ENCODE results near the gene LMTK3. TPM values are rescaled to one million over a fixed set of nuclear protein-coding genes. Genes with fewer than 3 reads are reported as not detected.

LMTK3 gene
- total and polyA plus RNA-seq, 2 of the 13 experiments (the other 11 are each of a cell fraction or from before 2014, with no cell fraction given) = 0.18 to 0.29 TPM

DNA sequence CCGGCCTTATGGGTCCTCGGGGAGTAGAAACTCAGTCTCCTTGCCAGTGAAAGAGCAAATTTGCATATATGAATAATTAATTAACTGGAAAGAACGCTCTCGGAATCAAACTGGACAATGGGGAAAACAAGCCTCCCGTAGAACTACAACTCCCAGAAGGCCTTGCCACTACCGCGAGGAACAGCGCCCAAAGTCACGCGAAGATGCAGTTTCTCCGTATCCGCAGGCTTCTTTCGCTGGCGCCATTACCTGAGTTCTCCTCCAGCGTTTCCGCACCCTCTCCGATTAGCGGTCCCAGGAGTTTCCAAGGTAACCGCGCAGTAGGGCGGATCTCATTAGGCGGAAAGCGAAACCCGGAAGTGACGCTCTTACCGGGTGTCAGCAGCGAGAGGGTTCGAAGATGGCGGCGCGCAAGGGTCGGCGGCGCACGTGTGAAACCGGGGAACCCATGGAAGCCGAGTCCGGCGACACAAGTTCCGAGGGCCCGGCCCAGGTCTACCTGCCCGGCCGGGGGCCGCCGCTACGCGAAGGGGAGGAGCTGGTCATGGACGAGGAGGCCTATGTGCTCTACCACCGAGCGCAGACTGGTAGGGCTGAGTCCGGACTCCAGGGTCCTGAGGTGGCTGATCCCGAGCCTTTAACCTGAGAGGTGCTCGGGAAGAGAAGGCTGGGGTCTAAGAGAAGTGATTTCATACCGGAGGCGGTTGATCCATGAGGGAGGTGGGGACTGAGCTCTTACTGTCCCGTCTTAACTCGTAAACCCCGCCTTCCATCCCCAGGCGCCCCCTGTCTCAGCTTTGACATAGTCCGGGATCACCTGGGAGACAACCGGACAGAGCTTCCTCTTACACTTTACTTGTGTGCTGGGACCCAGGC, 65.8 kb downstream of the LMTK3 start, which contains the start of gene GRWD1:
GRWD1 (plus strand) TSS at position 378 of the 876 bp plus-strand sequence; CDS start at position 401, 23 bp downstream.
- intact Hi-C loops (cut with micrococcal nuclease; ENCODE audit: unreplicated experiment) (loop anchor here (1.0 to 10.0 kb wide), 2 partner anchors 23 to 91 kb away; partner anchors contain the start of gene CYTH2), in situ Hi-C loops (cut with HindIII; ENCODE audit: extremely low pct_ligation_motif_present, low pct_unique_long_range_greater_than_20kb) (no loop called here)
- CTCF ChIA-PET (ENCODE audit: low intra/inter-chr PET ratio, low total read pairs) = interaction anchor here (1.2 to 1.4 kb wide), 3 partner anchors 113 to 138 kb away, joined by 3 to 6 read pairs (median 3); no protein-coding TSS in a partner anchor
- Histone ChIP-seq H3K9ac (ENCODE audit: insufficient read depth, low read depth, low read length) (peak within 1 kb of the TSS; percentile 90), H3K27ac (ENCODE audit: extremely low read length, insufficient read depth, low read length) (peak within 1 kb of the TSS; percentile 71), H2AFZ (ENCODE audit: low read length) (peak within 1 kb of the TSS; percentile 80), H3K4me3 (replicated peaks in 1 of 3; ENCODE audit: insufficient read depth in 1 of 3, low read depth in 2 of 3, low read length in 3 of 3) (peak within 1 kb of the TSS; percentile 77 to 95 (median 80)), H3K4me2 (ENCODE audit: low read depth, low read length) (peak within 1 kb of the TSS; percentile 96), H4K20me1 (ENCODE audit: insufficient read depth, low read length) (no peaks in the 10 kb centered on the region), H3K4me1 (ENCODE audit: insufficient read depth, low read length) (peaks cover 22% of the 10 kb centered on the region), H3K9me3 (ENCODE audit: low read length) (no peaks in the 10 kb centered on the region), H3K27me3 (ENCODE audit: control insufficient read depth in 1 of 2, insufficient read depth in 2 of 2, low read length in 2 of 2) (no peaks in the 10 kb centered on the region; a peak in 1 of 5 replicates), H3K79me2 (ENCODE audit: insufficient read depth, low read length) (peaks cover 17% of the 10 kb centered on the region), H3K36me3 (replicated peaks in 1 of 2; ENCODE audit: control insufficient read depth in 1 of 2, insufficient read depth in 2 of 2, low read length in 2 of 2) (peaks cover 11 to 35% of the 10 kb centered on the region in 2 experiments; a peak in 4 of 5 replicates)
- TSS peak; percentile 79 for BruUV-seq (replicated peaks)
- FAIRE-seq (peak; percentile 54), DNase-seq (ENCODE audit: low spot score) (peak; percentile 96), ATAC-seq (peak; percentile 89)
- POLR2A ChIA-PET = interaction anchor here (0.6 to 2.4 kb wide), 9 partner anchors 22 to 173 kb away, joined by 3 to 9 read pairs (median 3); partner anchors contain the start of genes KDELR1, RPL18 and SPHK2
- WGBS (ENCODE audit: low lambda C conversion rate) = 2% methylated on average over 29 of the region's 61 CpGs
- TF ChIP-seq ZSCAN31 (CRISPR knock-in tag; IDR thresholded peaks at IDR 0.05; ENCODE audit: low read depth) (peak; percentile 43; the same call in 1 of the 2 replicates), ZFP36L2 (CRISPR knock-in tag; IDR thresholded peaks at IDR 0.05) (no peak), ZNF501 (CRISPR knock-in tag; IDR thresholded peaks at IDR 0.05) (peak; percentile 79), RAD21 (CRISPR knock-in tag; IDR thresholded peaks at IDR 0.05) (peak; percentile 19; the same call in 1 of the 2 replicates), ELF4 (CRISPR knock-in tag; IDR thresholded peaks at IDR 0.05; ENCODE audit: borderline replicate concordance) (peak; percentile 96), REXO4 (CRISPR knock-in tag; IDR thresholded peaks at IDR 0.05; ENCODE audit: borderline replicate concordance) (no peak), WIZ (CRISPR knock-in tag; IDR thresholded peaks at IDR 0.05) (0 out of 2 replicates have a peak, but pooled peaks have one; percentile 57), CREB1 (IDR thresholded peaks at IDR 0.05) (peak; percentile 88), CREB1 (CRISPR knock-in tag; IDR thresholded peaks at IDR 0.05) (peak; percentile 96)
- TF ChIP-seq, protein P1, sequence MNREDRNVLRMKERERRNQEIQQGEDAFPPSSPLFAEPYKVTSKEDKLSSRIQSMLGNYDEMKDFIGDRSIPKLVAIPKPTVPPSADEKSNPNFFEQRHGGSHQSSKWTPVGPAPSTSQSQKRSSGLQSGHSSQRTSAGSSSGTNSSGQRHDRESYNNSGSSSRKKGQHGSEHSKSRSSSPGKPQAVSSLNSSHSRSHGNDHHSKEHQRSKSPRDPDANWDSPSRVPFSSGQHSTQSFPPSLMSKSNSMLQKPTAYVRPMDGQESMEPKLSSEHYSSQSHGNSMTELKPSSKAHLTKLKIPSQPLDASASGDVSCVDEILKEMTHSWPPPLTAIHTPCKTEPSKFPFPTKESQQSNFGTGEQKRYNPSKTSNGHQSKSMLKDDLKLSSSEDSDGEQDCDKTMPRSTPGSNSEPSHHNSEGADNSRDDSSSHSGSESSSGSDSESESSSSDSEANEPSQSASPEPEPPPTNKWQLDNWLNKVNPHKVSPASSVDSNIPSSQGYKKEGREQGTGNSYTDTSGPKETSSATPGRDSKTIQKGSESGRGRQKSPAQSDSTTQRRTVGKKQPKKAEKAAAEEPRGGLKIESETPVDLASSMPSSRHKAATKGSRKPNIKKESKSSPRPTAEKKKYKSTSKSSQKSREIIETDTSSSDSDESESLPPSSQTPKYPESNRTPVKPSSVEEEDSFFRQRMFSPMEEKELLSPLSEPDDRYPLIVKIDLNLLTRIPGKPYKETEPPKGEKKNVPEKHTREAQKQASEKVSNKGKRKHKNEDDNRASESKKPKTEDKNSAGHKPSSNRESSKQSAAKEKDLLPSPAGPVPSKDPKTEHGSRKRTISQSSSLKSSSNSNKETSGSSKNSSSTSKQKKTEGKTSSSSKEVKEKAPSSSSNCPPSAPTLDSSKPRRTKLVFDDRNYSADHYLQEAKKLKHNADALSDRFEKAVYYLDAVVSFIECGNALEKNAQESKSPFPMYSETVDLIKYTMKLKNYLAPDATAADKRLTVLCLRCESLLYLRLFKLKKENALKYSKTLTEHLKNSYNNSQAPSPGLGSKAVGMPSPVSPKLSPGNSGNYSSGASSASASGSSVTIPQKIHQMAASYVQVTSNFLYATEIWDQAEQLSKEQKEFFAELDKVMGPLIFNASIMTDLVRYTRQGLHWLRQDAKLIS (CRISPR knock-in tag; IDR thresholded peaks at IDR 0.05) = 0 out of 2 replicates have a peak, but pooled peaks have one; percentile 28
- TF ChIP-seq, protein P2, sequence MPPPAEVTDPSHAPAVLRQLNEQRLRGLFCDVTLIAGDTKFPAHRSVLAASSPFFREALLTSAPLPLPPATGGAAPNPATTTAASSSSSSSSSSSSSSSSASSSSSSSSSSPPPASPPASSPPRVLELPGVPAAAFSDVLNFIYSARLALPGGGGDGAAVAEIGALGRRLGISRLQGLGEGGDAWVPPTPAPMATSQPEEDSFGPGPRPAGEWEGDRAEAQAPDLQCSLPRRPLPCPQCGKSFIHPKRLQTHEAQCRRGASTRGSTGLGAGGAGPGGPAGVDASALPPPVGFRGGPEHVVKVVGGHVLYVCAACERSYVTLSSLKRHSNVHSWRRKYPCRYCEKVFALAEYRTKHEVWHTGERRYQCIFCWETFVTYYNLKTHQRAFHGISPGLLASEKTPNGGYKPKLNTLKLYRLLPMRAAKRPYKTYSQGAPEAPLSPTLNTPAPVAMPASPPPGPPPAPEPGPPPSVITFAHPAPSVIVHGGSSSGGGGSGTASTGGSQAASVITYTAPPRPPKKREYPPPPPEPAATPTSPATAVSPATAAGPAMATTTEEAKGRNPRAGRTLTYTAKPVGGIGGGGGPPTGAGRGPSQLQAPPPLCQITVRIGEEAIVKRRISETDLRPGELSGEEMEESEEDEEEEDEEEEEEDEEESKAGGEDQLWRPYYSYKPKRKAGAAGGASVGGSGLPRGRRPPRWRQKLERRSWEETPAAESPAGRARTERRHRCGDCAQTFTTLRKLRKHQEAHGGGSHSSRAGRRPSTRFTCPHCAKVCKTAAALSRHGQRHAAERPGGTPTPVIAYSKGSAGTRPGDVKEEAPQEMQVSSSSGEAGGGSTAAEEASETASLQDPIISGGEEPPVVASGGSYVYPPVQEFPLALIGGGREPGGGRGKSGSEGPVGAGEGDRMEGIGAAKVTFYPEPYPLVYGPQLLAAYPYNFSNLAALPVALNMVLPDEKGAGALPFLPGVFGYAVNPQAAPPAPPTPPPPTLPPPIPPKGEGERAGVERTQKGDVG (CRISPR knock-in tag; IDR thresholded peaks at IDR 0.05; ENCODE audit: borderline replicate concordance) = peak; percentile 77; the same call in 1 of the 2 replicates
- TF ChIP-seq, protein P3, sequence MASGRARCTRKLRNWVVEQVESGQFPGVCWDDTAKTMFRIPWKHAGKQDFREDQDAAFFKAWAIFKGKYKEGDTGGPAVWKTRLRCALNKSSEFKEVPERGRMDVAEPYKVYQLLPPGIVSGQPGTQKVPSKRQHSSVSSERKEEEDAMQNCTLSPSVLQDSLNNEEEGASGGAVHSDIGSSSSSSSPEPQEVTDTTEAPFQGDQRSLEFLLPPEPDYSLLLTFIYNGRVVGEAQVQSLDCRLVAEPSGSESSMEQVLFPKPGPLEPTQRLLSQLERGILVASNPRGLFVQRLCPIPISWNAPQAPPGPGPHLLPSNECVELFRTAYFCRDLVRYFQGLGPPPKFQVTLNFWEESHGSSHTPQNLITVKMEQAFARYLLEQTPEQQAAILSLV (CRISPR knock-in tag; IDR thresholded peaks at IDR 0.05; ENCODE audit: borderline replicate concordance) = peak; percentile 73; the same call in 1 of the 2 replicates
- TF ChIP-seq, protein P4, sequence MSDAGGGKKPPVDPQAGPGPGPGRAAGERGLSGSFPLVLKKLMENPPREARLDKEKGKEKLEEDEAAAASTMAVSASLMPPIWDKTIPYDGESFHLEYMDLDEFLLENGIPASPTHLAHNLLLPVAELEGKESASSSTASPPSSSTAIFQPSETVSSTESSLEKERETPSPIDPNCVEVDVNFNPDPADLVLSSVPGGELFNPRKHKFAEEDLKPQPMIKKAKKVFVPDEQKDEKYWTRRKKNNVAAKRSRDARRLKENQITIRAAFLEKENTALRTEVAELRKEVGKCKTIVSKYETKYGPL (CRISPR knock-in tag; IDR thresholded peaks at IDR 0.05) = 0 out of 2 replicates have a peak, but pooled peaks have one; percentile 46

Data from HepG2 (cell line).